Gastrocnemius medialis (tissue), 4 donors: ENCODE measurements around the gene NUDT6.

Experiments
- POLR2A ChIP-seq, 2 donors: fragments of 450-650 bp; IDR thresholded peaks; one replicate each; pipeline ENCODE4 v1.6.1; 2017; ENCODE audit warnings: antibody characterized with exemption in 2 of 2, mild to moderate bottlenecking in 2 of 2, moderate library complexity in 2 of 2
- TF ChIP-seq, protein P1 (sequence below), 5 experiments: fragments of 450-650 bp in 3 of 5; fragments of 200-600 bp in 2 of 5; sonication (generic) in 2 of 5; IDR thresholded peaks in 4 of 5; conservative IDR thresholded peaks in 1 of 5; 1 replicate in 4 of 5; 2 replicates in 1 of 5; pipeline ENCODE4 v1.5.1; 2016 to 2019; ENCODE audit warnings: antibody characterized with exemption in 5 of 5, mild to moderate bottlenecking in 3 of 5, moderate library complexity in 3 of 5

DNA sequence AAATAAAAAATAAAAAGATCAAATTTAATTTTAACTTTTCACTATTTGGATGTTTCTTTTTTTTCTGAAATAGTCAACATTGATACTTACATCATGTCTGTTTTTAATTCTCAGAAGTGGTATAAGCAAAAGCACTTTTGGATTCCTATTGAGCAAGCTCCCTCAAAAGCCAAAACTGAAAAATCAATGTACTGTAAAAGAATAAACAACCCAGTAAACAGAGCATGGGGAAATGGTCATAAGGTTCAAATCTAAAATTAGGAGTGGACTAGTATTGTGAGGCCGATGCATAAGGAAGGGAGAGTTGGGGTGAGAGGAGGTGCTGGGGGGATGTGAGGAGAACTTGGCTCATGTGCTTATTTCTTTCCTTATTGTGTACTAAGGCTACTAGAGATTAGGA lies 37.9 kb downstream of the NUDT6 start:
- TF ChIP-seq, protein P1, sequence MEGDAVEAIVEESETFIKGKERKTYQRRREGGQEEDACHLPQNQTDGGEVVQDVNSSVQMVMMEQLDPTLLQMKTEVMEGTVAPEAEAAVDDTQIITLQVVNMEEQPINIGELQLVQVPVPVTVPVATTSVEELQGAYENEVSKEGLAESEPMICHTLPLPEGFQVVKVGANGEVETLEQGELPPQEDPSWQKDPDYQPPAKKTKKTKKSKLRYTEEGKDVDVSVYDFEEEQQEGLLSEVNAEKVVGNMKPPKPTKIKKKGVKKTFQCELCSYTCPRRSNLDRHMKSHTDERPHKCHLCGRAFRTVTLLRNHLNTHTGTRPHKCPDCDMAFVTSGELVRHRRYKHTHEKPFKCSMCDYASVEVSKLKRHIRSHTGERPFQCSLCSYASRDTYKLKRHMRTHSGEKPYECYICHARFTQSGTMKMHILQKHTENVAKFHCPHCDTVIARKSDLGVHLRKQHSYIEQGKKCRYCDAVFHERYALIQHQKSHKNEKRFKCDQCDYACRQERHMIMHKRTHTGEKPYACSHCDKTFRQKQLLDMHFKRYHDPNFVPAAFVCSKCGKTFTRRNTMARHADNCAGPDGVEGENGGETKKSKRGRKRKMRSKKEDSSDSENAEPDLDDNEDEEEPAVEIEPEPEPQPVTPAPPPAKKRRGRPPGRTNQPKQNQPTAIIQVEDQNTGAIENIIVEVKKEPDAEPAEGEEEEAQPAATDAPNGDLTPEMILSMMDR (IDR thresholded peaks at IDR 0.05 in 4 of 5, conservative IDR thresholded peaks at IDR 0.05 in 1 of 5), result no peak
- no peak for TF ChIP-seq POLR2A (IDR thresholded peaks at IDR 0.05)
